Pancreas (tissue), 10 donors: ENCODE data around the gene EMC9. TPM values are rescaled to one million over a fixed set of nuclear protein-coding genes. Genes with fewer than 3 reads are reported as not detected.

Experiments
- ATAC-seq, 4 donors: fragments of 200-7000 bp; cut with Tn5 transposase; one replicate each; pipeline versions ENCODE4 v1.8.0 to v1.9.1; 2020; ENCODE audit warnings: mild to moderate bottlenecking in 4 of 4, moderate library complexity in 4 of 4
- DNase-seq, 6 donors: peaks; one replicate each; pipeline ENCODE4 v3.0.0-alpha.2; 2020
- FAIRE-seq: peaks from 2 replicates; lab custom pipeline; 2012; peaks lifted over from hg19 to GRCh38; lab: Jason Lieb, UNC
- H3K27ac ChIP-seq, 4 donors: fragments of 200-600 bp; sonication (generic); 1 replicate in 3 of 4; 2 replicates in 1 of 4; pipeline versions ENCODE4 v1.5.0 to v1.8.0; 2020
- H3K27me3 ChIP-seq, 4 donors: fragments of 200-600 bp; one replicate each; pipeline ENCODE4 v1.8.0; 2021
- H3K36me3 ChIP-seq, 3 donors: fragments of 200-600 bp; sonication (generic) in 1 of 3; one replicate each; pipeline versions ENCODE4 v1.5.0 to v1.8.0; 2020 to 2021
- H3K4me1 ChIP-seq, 3 donors: fragments of 200-600 bp; one replicate each; pipeline ENCODE4 v1.8.0; 2021
- H3K4me3 ChIP-seq, 4 donors: fragments of 200-600 bp; sonication (generic) in 2 of 4; one replicate each; pipeline versions ENCODE4 v1.5.0 to v1.8.0; 2020 to 2021
- H3K9me3 ChIP-seq, 4 donors: fragments of 200-600 bp; one replicate each; pipeline ENCODE4 v1.8.0; 2021
- CTCF ChIP-seq, 4 donors: fragments of 200-600 bp; sonication (generic) in 3 of 4; IDR thresholded peaks; one replicate each; pipeline versions ENCODE4 v1.5.0 to v1.8.0; 2021; ENCODE audit warnings: antibody characterized with exemption in 4 of 4
- WGBS, 2 donors: extraction: QIAGEN DNeasy Blood & Tissue Kit; methylation state at CpG; one replicate each; pipeline ENCODE4 v1.1.7; 2013; 5-methylcytosine and 5-hydroxymethylcytosine counted together
- intact Hi-C, 3 donors: fragments of 100-400 bp; cut with DNase I; formaldehyde crosslinking; loops; one replicate each; pipeline versions ENCODE4 v1.11.1 to v1.14.2; 2022
- polyA plus RNA-seq, 2 donors: library from polyadenylated mRNA; stranded (reverse); fragments of 200-250 nt; gene quantifications; one replicate each; pipeline ENCODE4 v1.2.3, GENCODE V29; 2013
- total RNA-seq, 6 donors: library from RNA; stranded (reverse); fragmentation: NEBNext Ultra II Directional in 4 of 6; extraction: Animal tissue kit (Norgen Biotek cat#: 25700) in 4 of 6; gene quantifications; one replicate each; pipeline versions ENCODE4 v1.2.1 to v1.2.4, GENCODE V29; 2021 to 2023
- donor health status: healthy with polysubstance abuse.
- donor health status: DM: no; HTN: no; CAD: no; lungs with moderate emphysema.
- donor health status: DM: no; HTN: no; CAD: no.
- donor health status: control.
- donor health status: control.
- donor health status: Bipolar disorder and iron deficiency.
- donor health status: DM: yes; HTN: yes; CAD: no.
- donor health status: DM: no; HTN: no; CAD: no.
- donor health status: DM: no; HTN: no; CAD: no.
- donor health status: DM: yes; HTN: yes; CAD: no.

The EMC9 gene
- total and polyA plus RNA-seq, 8 donors, result 8.1 to 72.6 (median 14.1) TPM

DNA sequence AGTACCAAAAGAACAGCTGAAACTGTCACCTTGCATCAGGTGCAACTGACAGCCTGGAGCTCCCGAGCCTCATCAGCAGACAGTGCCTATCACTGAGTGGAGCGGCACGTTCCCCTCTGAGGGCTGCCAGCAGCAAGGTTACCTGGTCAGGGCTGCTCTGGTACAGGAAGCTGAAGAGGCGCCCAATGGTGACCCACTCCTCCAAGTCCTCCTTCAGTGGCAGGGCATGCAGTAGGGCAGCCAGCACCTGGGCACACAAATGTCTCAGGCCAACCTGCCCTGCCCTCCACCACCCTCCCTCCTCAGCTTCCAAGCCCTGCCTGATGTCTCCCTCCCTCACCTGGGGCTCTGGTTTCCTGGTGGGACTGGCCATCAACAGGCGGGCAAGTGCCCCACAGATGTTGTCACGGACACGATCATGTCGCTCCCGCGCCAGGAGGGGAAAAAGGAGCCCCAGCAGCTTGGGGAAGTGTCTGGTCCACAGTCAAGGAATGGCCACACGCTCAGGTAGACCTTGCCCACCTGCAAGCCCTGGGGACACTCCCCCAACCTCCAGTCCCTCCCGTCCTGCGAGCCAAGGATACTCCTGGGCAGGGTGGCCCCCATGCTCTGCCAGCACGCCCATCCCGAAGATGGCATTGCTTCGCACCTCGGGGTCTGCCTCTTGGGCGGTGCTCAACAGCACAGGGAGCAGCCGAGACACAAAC, 40.1 kb upstream of the EMC9 start:
- ATAC-seq (no peak), DNase-seq (peak in 1 of 6 donors; percentile 56), FAIRE-seq (no peak)
- no peak for TF ChIP-seq CTCF (IDR thresholded peaks at IDR 0.05)
- intact Hi-C loops, result no loop called here
- H3K9me3 ChIP-seq, result no peaks in the 10 kb centered on the region
- H3K27ac ChIP-seq, result no peak overlapping the region
- H3K36me3 ChIP-seq, result peaks cover 3 to 65% (median 50%) of the 10 kb centered on the region in 3 donors
- no peak overlapping the region for H3K4me3 ChIP-seq
- H3K27me3 ChIP-seq, result no peaks in the 10 kb centered on the region
- WGBS, 2 donors, result 86 to 87% methylated on average over 19 of the region's 19 CpGs
- H3K4me1 ChIP-seq, result no peaks in the 10 kb centered on the region

DNA sequence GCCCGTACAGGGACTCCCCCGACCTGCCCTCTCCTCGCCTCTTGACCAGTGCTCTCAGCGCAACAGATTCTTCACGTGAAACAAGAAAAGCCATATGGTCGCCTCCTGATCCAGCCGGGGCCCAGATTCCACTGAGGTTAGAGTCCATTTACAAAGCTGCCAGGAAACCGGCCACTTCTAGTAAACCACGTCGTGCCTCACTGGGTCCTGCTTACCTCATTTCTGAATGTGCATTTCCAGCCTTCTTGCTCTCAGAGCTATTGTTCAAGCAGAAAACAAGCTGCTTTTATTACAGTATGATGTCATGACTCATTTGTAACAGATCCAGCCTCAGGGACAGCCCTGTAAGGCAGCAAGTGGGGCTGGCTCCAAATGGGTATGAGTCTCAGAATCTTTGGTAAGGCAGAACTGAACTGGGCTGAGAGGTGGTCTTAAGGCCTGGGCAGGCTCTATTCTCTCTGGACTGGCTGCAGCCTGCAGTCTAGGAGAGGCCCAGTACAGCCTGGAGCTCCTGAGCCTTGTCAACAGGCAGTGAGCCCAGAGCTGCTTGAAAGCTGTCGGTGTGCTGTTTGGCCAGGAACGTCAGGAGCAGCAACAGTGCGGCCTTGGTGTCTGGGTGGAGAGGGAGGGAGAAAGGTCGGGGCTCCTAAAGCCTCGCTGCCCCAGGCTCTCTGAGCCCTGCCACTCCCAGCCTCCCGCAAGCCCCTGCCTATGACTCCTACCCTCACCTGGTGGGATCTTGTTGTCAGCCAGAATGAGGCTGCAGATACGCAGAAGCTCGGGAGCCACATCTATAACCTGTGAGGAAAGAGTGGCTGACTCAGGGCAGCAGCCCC, 38.8 kb upstream of the EMC9 start:
- ATAC-seq (peak in 3 of 4 donors; percentile 34 to 69 (median 51)), FAIRE-seq (no peak), DNase-seq (peak in 1 of 6 donors; percentile 49)
- H3K36me3 ChIP-seq, result peaks cover 3 to 57% (median 43%) of the 10 kb centered on the region in 3 donors
- no peaks in the 10 kb centered on the region for H3K27me3 ChIP-seq
- WGBS, 2 donors, result 76 to 77% methylated on average over 18 of the region's 18 CpGs
- intact Hi-C loops, result no loop called here
- TF ChIP-seq CTCF (IDR thresholded peaks at IDR 0.05), result no peak
- H3K4me1 ChIP-seq, result no peaks in the 10 kb centered on the region
- H3K4me3 ChIP-seq, result no peak overlapping the region
- H3K9me3 ChIP-seq, result no peaks in the 10 kb centered on the region
- H3K27ac ChIP-seq, result peak overlapping the region in 1 of 4 donors; percentile 63

DNA sequence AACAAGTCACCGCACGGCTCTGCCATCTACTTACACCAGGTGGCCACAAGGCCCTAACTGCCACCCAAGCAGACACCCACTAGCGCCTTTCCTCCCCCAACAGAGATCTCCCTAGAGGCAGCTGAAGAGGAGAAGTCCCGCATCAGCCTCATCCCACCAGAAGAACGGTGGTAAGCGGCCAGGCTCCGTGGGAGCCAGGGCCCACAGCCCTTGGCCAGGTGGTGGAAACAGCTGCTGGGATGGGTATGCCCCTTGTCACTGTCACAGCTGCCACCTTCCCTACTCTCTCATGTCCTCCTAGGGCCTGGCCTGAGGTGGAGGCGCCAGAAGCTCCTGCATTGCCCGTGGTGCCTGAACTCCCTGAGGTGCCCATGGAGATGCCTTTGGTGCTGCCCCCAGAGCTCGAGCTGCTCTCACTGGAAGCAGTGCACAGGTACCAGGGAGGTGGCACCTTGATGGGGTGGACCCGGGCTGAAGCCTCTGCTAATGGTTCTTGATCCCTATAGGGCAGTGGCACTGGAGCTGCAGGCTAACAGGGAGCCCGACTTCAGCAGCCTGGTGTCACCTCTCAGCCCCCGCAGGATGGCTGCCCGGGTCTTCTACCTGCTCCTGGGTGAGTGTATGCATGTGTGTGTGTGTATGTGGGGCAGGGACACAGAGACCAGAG, 38.0 kb upstream of the EMC9 start:
- DNase-seq (peak in 1 of 6 donors; percentile 50), ATAC-seq (peak in 3 of 4 donors; percentile 5 to 19 (median 11)), FAIRE-seq (no peak)
- intact Hi-C loops, result no loop called here
- H3K4me1 ChIP-seq, result no peaks in the 10 kb centered on the region
- H3K27ac ChIP-seq, result peak overlapping the region in 1 of 4 donors; percentile 50
- H3K9me3 ChIP-seq, result no peaks in the 10 kb centered on the region
- WGBS, 2 donors, result 85 to 89% methylated on average over 14 of the region's 14 CpGs
- TF ChIP-seq CTCF (IDR thresholded peaks at IDR 0.05), result no peak
- no peak overlapping the region for H3K4me3 ChIP-seq
- no peaks in the 10 kb centered on the region for H3K27me3 ChIP-seq
- H3K36me3 ChIP-seq, result peaks cover under 1 to 53% (median 37%) of the 10 kb centered on the region in 3 donors

DNA sequence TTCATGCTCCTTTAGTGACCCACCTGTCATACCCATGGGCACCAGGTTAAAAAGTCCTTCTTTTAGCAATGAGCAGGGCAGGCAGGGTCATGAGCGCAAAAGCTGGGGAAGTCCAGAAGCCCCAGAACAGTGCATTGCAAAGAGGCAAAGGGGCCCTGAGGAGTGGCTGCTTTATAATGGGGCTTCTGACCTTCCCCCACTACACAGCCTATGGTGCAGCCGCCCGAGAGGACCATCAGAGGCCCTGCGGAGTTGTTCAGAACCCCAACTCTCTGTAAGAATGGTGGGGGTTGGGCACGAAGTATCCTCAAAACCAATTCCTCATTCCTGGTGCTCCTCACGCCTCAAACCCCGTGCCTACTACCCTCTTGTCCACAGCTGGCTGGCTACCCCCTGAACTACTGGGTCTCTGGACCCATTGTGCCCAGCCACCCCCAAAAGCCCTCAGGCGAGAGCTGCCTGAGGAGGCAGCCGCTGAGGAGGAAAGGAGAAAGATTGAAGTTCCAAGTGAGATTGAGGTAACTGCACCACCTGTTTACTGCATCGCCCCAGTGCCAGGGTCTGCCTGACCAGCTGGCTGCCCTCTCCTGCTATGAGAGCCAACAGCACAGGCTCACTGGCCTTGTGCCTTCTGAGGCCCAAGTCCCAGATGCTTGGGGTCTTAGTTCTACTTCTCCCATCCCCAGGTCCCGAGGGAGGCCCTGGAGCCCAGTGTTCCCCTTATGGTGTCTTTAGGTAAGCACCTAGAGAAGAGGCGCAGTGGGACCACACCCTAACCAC, 37.2 kb upstream of the EMC9 start:
- no peak for DNase-seq
- H3K4me1 ChIP-seq, result no peaks in the 10 kb centered on the region
- WGBS, 2 donors, result 90 to 91% methylated on average over 12 of the region's 12 CpGs
- intact Hi-C loops, result no loop called here
- ATAC-seq, result no peak
- H3K36me3 ChIP-seq, result peaks cover 0 to 46% (median 29%) of the 10 kb centered on the region in 3 donors
- H3K9me3 ChIP-seq, result no peaks in the 10 kb centered on the region
- no peak for TF ChIP-seq CTCF (IDR thresholded peaks at IDR 0.05)
- H3K4me3 ChIP-seq, result no peak overlapping the region
- H3K27me3 ChIP-seq, result no peaks in the 10 kb centered on the region
- H3K27ac ChIP-seq, result no peak overlapping the region
- FAIRE-seq, result no peak
